NT2/D1 (cell line): ENCODE data around the gene STX11.

Experiments
- SUZ12 ChIP-seq: IDR thresholded peaks from 2 replicates; pipeline ENCODE4 v1.6.1; 2011; ENCODE audit not compliant: insufficient read length, insufficient read depth; ENCODE audit errors: extremely low read depth
- YY1 ChIP-seq: IDR thresholded peaks from 2 replicates; pipeline ENCODE4 v1.6.1; 2011; ENCODE audit not compliant: insufficient read length, insufficient read depth
- ZNF274 ChIP-seq: IDR thresholded peaks from 2 replicates; pipeline ENCODE4 v1.6.1; 2011; ENCODE audit warnings: mild to moderate bottlenecking, low read depth, low read length

DNA sequence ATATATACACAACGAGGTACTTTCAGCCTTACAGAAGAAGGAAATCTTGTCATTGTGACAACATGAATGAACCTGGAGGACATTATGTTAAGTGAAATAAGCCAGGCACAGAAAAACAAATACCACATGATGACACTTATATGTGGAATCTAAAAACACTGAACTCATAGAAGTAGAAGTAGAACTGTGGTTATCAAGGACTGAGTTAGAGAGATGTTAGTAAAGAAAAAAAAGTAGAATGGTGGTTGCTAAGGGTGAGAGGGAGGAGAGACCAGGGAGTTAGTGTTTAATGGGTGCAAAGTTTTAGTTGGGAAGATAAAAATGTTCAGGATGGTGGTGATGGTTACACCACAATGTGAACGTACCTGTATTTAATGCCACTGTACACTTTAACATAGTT lies 4.8 kb upstream of the STX11 start:
- TF ChIP-seq ZNF274 (no peak), YY1 (no peak), SUZ12 (no peak)
